Activated CD4-positive, alpha-beta T cell treated with anti-CD3 and anti-CD28 coated beads, Interleukin-2, amount 50 U/mL, for 4 hours (primary cell): ENCODE data around the gene ZNF787.

Source experiments
- DNase-seq, 2 experiments: peaks; one replicate each; pipeline ENCODE4 v3.0.0-alpha.2; 2020

ZNF787 gene

GRCh38 chr19:56142897-56143434 lies 21.9 kb upstream of the ZNF787 start:
- no peak for DNase-seq

GRCh38 chr19:56142087-56142787 lies 21.1 kb upstream of the ZNF787 start:
- no peak for DNase-seq

- peak in 1 of 2 experiments; percentile 11 for DNase-seq
These were observed 20.4 kb upstream of the ZNF787 start for GRCh38 chr19:56141417-56141993.

- peak; percentile 100 for DNase-seq
These were observed 19.7 kb upstream of the ZNF787 start, which contains the start of gene ZNF444 for GRCh38 chr19:56140583-56141416. ZNF444 (plus strand) TSS chr19:56141287; CDS start chr19:56146912, 5,625 bp downstream.

- no peak for DNase-seq
These were observed 18.9 kb upstream of the ZNF787 start for GRCh38 chr19:56139847-56140582.

- no peak for DNase-seq
These were observed 17.0 kb upstream of the ZNF787 start for GRCh38 chr19:56138069-56138468.

- no peak for DNase-seq
These were observed 16.3 kb upstream of the ZNF787 start for GRCh38 chr19:56137405-56137804.

- DNase-seq = no peak
These were observed 15.3 kb upstream of the ZNF787 start for GRCh38 chr19:56136362-56136761.

- no peak for DNase-seq
These were observed 13.5 kb upstream of the ZNF787 start for GRCh38 chr19:56134654-56134921.

- no peak for DNase-seq
These were observed 13.0 kb upstream of the ZNF787 start for GRCh38 chr19:56133858-56134653.

GRCh38 chr19:56132316-56132822 lies 11.3 kb upstream of the ZNF787 start:
- DNase-seq = no peak

GRCh38 chr19:56131651-56132050 lies 10.6 kb upstream of the ZNF787 start:
- no peak for DNase-seq

GRCh38 chr19:56130006-56130405 lies 8.9 kb upstream of the ZNF787 start:
- no peak for DNase-seq

GRCh38 chr19:56126983-56127780 lies 6.1 kb upstream of the ZNF787 start:
- no peak for DNase-seq

- DNase-seq = no peak
These were observed 4.9 kb upstream of the ZNF787 start for GRCh38 chr19:56125806-56126590.

- no peak for DNase-seq
These were observed 3.5 kb upstream of the ZNF787 start for GRCh38 chr19:56124578-56124977.

- DNase-seq = no peak
These were observed 2.3 kb upstream of the ZNF787 start for GRCh38 chr19:56123266-56123891.

GRCh38 chr19:56120371-56121179 lies 520 bp downstream of the ZNF787 start:
- DNase-seq = peak; percentile 70 to 79

GRCh38 chr19:56120002-56120370 lies 1.1 kb downstream of the ZNF787 start:
- DNase-seq = no peak
